GM23338 (cell line): Measurements from ENCODE around the gene GAGE12F.
"Not testable (repeated sequence)": the region's sequence is repeated elsewhere in the genome, so short reads cannot be mapped to it uniquely, and the experiment has no call there.

ENCODE experiments used
- CTCF ChIP-seq, 2 experiments: fragments of 200-600 bp in 1 of 2; sonication (generic) in 1 of 2; conservative IDR thresholded peaks; 2 replicates each; pipeline versions ENCODE4 v1.5.1 to v1.6.1; 2016 to 2017; ENCODE audit warnings: antibody characterized with exemption in 2 of 2, low read depth in 2 of 2, mild to moderate bottlenecking in 2 of 2, moderate library complexity in 1 of 2
- EZH2 ChIP-seq: fragments of 200-600 bp; sonication (generic); IDR thresholded peaks from one replicate; pipeline ENCODE4 v1.8.0; 2017; ENCODE audit warnings: antibody characterized with exemption, mild to moderate bottlenecking, low read depth; ENCODE audit not compliant: unreplicated experiment
- POLR2AphosphoS5 ChIP-seq: IDR thresholded peaks from 2 replicates; pipeline ENCODE4 v1.6.1; 2016; ENCODE audit warnings: antibody characterized with exemption, low read depth

GRCh38 chrX:49570100-49570499, 9.5 kb downstream of the GAGE12F start, which contains the start of gene GAGE12G:
- TF ChIP-seq CTCF (conservative IDR thresholded peaks at IDR 0.05; ENCODE audit: low read depth in 2 of 2); POLR2AphosphoS5; EZH2: not testable (repeated sequence)
